GM23248 (cell line): ENCODE results near the gene TRIM9.

Experiments
- EZH2 ChIP-seq: fragments of 200-600 bp; sonication (generic); IDR thresholded peaks from 2 replicates; pipeline ENCODE4 v1.6.1; 2018; ENCODE audit warnings: antibody characterized with exemption, mild to moderate bottlenecking; ENCODE audit not compliant: insufficient read depth, poor library complexity, severe bottlenecking
- EZH2phosphoT487 ChIP-seq: fragments of 200-600 bp; sonication (generic); IDR thresholded peaks from 2 replicates; pipeline ENCODE4 v1.6.1; 2018; ENCODE audit warnings: antibody characterized with exemption, moderate library complexity, mild to moderate bottlenecking, low read depth; ENCODE audit not compliant: insufficient read depth

DNA sequence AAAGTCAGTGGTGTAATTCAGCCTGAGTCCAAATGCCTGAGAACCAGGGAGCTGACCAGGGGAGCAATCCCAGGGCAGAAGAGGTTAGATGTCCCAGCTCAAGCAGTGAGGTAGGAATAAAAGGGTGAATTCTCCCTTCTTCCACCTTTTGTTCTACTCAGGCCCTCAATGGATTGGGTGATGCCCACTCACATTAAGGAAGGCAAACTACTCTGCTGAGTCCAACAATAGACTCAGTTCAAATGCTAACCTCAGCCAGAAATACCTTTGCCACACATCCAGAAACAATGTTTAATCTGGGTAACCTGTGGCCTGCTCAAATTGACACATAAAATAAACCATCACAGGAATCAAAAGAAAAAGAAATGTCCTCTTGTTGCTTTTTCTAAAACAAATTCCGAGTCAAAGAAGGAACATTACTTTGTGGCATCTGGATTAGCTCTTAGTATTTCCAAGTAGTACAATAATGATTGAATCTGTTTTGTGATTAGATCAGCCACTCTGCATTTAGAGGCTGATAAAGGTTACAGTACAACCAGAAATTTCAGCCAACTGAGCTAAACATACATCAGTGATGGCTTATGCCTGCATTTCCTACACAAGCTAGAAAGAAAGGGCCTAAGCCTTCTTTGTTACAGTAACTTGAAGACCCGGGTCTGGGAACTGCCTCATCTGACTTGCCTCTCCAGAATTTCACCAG is 43.6 kb upstream of the TRIM9 start:
- TF ChIP-seq EZH2phosphoT487: no peak
- TF ChIP-seq EZH2: no peak
